GM12873 (cell line): ENCODE data around the gene ARMC9.

ENCODE experiments used
- CTCF ChIP-seq: IDR thresholded peaks from 2 replicates; pipeline ENCODE4 v1.5.1; 2012; ENCODE audit warnings: low read depth, mild to moderate bottlenecking, moderate library complexity, low read length, control low read depth; ENCODE audit not compliant: insufficient read depth; ENCODE audit errors: missing control alignments

Gene ARMC9

DNA sequence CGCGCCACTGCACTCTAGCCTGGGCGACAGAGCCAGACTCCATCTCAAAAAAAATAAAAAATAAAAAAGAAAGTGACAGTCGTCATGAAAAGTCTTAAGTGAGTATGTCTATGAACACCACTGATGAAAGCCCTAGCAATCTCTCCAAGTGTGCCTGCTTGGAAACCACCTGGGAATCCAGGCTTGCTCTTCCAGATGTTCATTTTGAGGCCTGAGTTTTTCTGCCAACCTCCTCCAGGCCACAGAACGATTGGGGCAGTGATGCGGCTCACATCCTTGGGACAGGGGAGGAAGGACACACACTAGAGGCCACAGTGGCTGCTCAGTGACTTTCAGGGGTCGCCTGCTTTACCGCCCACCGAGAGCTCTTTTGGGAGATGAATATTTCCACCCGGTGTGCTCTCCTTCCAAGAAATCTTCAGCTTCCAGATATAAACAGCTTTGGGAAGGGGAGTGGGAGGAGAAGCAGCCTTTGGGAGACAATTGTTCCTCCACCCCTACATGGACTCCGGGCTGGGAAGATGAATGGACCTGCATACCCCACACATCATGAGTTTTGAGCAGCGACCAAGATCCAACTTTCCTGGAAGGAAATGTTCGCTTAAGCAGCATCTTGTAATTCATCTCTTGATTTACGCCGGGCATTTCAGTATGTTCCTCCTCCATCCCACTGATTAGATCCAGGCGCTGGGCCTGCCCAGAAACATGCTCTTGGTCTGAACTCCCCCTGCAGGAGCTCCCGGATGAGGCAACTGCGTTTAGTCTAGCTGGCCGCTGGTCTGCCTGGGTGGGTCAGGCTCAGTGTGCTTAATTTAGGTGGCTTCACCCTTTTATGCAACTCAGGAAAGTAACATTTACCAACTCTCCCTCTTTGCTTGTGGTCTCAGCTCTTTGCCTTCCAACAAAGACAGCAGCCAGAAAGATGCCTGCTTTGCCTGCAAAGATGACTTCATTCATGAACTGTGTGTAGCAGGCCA, 6.2 kb upstream of the ARMC9 start:
- peak; percentile 50 for TF ChIP-seq CTCF

GRCh38 chr2:231193216-231193615, 5.2 kb upstream of the ARMC9 start:
- TF ChIP-seq CTCF: no peak

- TF ChIP-seq CTCF: no peak
Observed at GRCh38 chr2:231196592-231196991, 1.8 kb upstream of the ARMC9 start.

DNA sequence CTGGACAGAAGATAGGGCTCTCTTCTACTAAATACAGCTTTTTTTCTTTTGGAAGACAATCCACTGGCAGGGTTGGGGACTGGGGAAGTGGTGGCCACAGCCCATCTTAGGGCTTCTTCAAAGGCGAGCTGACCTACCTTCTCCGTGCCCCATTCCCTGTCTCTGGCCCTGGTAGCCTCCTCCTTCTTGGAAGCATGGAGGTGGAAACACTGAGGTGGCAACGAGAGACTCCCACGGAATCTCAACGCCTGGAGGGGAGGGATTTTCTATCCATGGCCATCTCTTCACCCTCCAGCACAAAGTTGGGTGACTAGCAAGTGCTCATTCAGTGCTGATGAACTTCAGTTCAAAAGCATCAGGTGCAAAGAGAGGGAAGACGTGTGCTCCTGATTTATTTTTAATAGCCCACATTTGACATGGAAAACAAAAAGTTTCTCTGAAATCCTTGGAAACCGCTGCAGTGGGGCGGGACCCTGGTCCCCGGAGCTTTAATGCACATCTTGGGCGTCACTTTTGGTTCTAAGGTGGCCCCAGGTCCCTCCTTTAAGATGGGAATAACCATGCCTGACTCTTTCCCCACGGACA, 633 bp upstream of the ARMC9 start:
- TF ChIP-seq CTCF: no peak

GRCh38 chr2:231199219-231199618, 788 bp downstream of the ARMC9 start:
- no peak for TF ChIP-seq CTCF

DNA sequence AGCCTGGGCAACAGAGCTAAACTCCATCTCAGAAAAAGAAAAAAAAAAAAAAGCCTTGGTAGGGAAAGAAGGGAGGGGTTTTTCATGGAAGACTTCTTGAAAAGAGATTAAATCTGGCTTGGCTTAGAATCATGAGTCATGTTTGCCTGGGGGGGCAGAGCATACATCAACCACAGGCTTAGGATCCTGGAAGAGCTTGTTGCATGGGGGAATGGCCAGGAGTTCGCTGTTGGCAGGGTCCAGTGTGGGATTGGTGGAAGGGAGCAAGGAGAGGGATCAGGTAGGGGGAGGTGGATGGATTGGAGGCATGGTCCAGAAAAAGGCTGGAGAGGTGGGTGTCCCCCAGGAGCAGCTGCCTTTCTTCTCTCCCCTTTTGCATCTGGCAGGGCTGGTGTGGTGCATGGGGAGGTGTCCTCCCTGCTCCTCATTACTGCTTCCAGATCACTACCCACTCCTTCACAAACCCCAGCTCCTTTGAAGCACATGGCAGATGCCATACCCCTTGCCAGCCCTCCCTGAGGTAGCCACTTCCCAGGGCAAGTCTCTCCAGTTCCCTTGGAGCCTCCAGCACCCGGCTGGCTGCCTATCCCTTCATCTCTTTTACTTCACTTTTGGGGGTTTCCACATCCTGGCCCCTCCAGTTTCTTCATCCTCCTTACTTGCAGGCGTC, 2.5 kb downstream of the ARMC9 start:
- TF ChIP-seq CTCF: no peak

- TF ChIP-seq CTCF: no peak
Observed at GRCh38 chr2:231201475-231201814, 3.0 kb downstream of the ARMC9 start.
